Astrocyte (in vitro differentiated cells and primary cell): ENCODE results near the gene OTOF.

Experiments used
- CTCF ChIP-seq: IDR thresholded peaks from 2 replicates; pipeline ENCODE4 v1.5.1; 2011; ENCODE audit warnings: low read depth, mild to moderate bottlenecking, inconsistent platforms, low read length, moderate library complexity; ENCODE audit not compliant: insufficient read depth
- EZH2 ChIP-seq: IDR thresholded peaks from 2 replicates; pipeline ENCODE4 v1.6.1; 2012; ENCODE audit warnings: mild to moderate bottlenecking, low read length, inconsistent platforms; ENCODE audit not compliant: insufficient read depth

- TF ChIP-seq CTCF, result no peak
- no peak for TF ChIP-seq EZH2
Measured at GRCh38 chr2:26486789-26487188, 8.9 kb upstream of the OTOF start.
